T1000 (cell line): ENCODE measurements around the gene MLC1.

ENCODE experiments used
- DNase-seq: peaks from one replicate; lab custom pipeline; 2025; ENCODE audit warnings: mixed read lengths; lab: John Stamatoyannopoulos, UW

The MLC1 gene

GRCh38 chr22:50076646-50077535, 8.3 kb downstream of the MLC1 start:
- no peak for DNase-seq

- no peak for DNase-seq
Measured at GRCh38 chr22:50074551-50075530, 10.4 kb downstream of the MLC1 start.

GRCh38 chr22:50074056-50074455, 11.2 kb downstream of the MLC1 start:
- no peak for DNase-seq

GRCh38 chr22:50072714-50073538, 12.3 kb downstream of the MLC1 start:
- no peak for DNase-seq

- DNase-seq: no peak
Measured at GRCh38 chr22:50072167-50072555, 13.1 kb downstream of the MLC1 start.

GRCh38 chr22:50071432-50072166, 13.6 kb downstream of the MLC1 start:
- DNase-seq: no peak

- no peak for DNase-seq
Measured at GRCh38 chr22:50070366-50070765, 14.9 kb downstream of the MLC1 start.

GRCh38 chr22:50068096-50068495, 17.1 kb downstream of the MLC1 start:
- DNase-seq: no peak

- no peak for DNase-seq
Measured at GRCh38 chr22:50067244-50067643, 18.0 kb downstream of the MLC1 start.

- no peak for DNase-seq
Measured at GRCh38 chr22:50064453-50064852, 20.8 kb downstream of the MLC1 start.

- DNase-seq: no peak
Measured at GRCh38 chr22:50063589-50064393, 21.4 kb downstream of the MLC1 start.

GRCh38 chr22:50062509-50063135, 22.6 kb downstream of the MLC1 start:
- no peak for DNase-seq

- no peak for DNase-seq
Measured at GRCh38 chr22:50061824-50062355, 23.3 kb downstream of the MLC1 start.

GRCh38 chr22:50061141-50061823, 23.9 kb downstream of the MLC1 start:
- no peak for DNase-seq

GRCh38 chr22:50060441-50061140, 24.6 kb downstream of the MLC1 start:
- no peak for DNase-seq

GRCh38 chr22:50059881-50060262, 25.4 kb downstream of the MLC1 start:
- no peak for DNase-seq

- no peak for DNase-seq
Measured at GRCh38 chr22:50058906-50059880, 26.0 kb downstream of the MLC1 start.
